Mammary epithelial cell (primary cell): ENCODE measurements around the gene NAT14.

ENCODE experiments used
- EZH2 ChIP-seq: IDR thresholded peaks from 2 replicates; pipeline ENCODE4 v1.6.1; 2012; ENCODE audit warnings: low read length, inconsistent platforms, borderline replicate concordance
- TF ChIP-seq, protein P1 (sequence below), 2 donors: IDR thresholded peaks in 1 of 2; conservative IDR thresholded peaks in 1 of 2; 2 replicates each; pipeline ENCODE4 v1.5.1; 2011 to 2012; ENCODE audit warnings: inconsistent platforms in 2 of 2, low read length in 2 of 2, mild to moderate bottlenecking in 2 of 2, control low read depth in 1 of 2, low read depth in 1 of 2; ENCODE audit not compliant: insufficient read depth in 1 of 2; ENCODE audit errors: extremely low read depth in 1 of 2

DNA sequence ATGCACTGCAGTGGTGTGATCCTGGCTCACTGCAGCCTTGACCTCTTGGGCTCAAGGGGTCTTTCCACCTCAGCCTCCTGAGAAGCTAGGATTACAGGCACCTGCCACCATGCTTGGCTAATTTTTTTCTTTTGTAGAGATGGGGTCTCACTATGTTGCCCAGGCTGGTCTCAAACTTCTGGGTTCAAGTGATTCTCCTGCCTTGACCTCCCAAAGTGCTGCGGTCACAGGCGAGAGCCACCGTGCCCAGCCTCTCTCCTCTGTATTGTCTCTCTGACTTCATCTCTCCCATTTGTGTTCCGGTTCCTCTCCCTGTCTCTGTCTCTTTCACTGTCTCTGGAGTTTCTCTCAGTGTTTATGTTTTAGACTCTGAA is 18.8 kb upstream of the NAT14 start:
- TF ChIP-seq, protein P1, sequence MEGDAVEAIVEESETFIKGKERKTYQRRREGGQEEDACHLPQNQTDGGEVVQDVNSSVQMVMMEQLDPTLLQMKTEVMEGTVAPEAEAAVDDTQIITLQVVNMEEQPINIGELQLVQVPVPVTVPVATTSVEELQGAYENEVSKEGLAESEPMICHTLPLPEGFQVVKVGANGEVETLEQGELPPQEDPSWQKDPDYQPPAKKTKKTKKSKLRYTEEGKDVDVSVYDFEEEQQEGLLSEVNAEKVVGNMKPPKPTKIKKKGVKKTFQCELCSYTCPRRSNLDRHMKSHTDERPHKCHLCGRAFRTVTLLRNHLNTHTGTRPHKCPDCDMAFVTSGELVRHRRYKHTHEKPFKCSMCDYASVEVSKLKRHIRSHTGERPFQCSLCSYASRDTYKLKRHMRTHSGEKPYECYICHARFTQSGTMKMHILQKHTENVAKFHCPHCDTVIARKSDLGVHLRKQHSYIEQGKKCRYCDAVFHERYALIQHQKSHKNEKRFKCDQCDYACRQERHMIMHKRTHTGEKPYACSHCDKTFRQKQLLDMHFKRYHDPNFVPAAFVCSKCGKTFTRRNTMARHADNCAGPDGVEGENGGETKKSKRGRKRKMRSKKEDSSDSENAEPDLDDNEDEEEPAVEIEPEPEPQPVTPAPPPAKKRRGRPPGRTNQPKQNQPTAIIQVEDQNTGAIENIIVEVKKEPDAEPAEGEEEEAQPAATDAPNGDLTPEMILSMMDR (conservative IDR thresholded peaks at IDR 0.05 in 1 of 2, IDR thresholded peaks at IDR 0.05 in 1 of 2; ENCODE audit: extremely low read depth in 1 of 2, insufficient read depth in 1 of 2, low read depth in 1 of 2, low read length in 2 of 2), result no peak
- TF ChIP-seq EZH2, result no peak
